Activated B cell treated with CpG ODN at 0.5 μM for 24 hours (primary cell): Measurements from ENCODE around the gene COQ7. TPM values are rescaled to one million over a fixed set of nuclear protein-coding genes. Genes with fewer than 3 reads are reported as not detected.

ENCODE experiments used
- ATAC-seq: fragments of 200-7000 bp; cut with Tn5 transposase; one replicate; pipeline ENCODE4 v1.10.0; 2021; ENCODE audit warnings: low read depth, mild to moderate bottlenecking, moderate library complexity
- CTCF ChIA-PET: fragments of 350-600 bp; sonication (Branson Sonifier 250); formaldehyde crosslinking; loops from one replicate; lab custom pipeline; 2021; ENCODE audit warnings: antibody characterized with exemption; lab: Charles Lee
- POLR2A ChIA-PET: fragments of 350-600 bp; sonication (Branson Sonifier 250); formaldehyde crosslinking; loops from one replicate; lab custom pipeline; 2021; ENCODE audit warnings: antibody characterized with exemption; lab: Charles Lee
- DNase-seq: peaks from one replicate; pipeline ENCODE4 v3.0.0; 2022
- H3K27ac Mint-ChIP-seq: one replicate; pipeline ENCODE4 v1.8.0; 2020; ENCODE audit warnings: mixed read lengths
- H3K27me3 Mint-ChIP-seq: one replicate; pipeline ENCODE4 v1.8.0; 2021; ENCODE audit warnings: mixed read lengths
- H3K36me3 Mint-ChIP-seq: one replicate; pipeline ENCODE4 v1.8.0; 2021; ENCODE audit warnings: low read depth, mixed read lengths
- H3K4me1 Mint-ChIP-seq: one replicate; pipeline ENCODE4 v1.8.0; 2021; ENCODE audit warnings: mixed read lengths
- H3K4me3 Mint-ChIP-seq: one replicate; pipeline ENCODE4 v1.8.0; 2020; ENCODE audit warnings: mild to moderate bottlenecking, mixed read lengths
- H3K9me3 Mint-ChIP-seq: one replicate; pipeline ENCODE4 v1.8.0; 2020; ENCODE audit warnings: mixed read lengths
- CTCF ChIP-seq: fragments of 200-600 bp; IDR thresholded peaks from one replicate; pipeline ENCODE4 v1.8.0; 2022; ENCODE audit warnings: antibody characterized with exemption, mild to moderate bottlenecking
- intact Hi-C: fragments of 100-400 bp; cut with micrococcal nuclease; formaldehyde crosslinking; loops from one replicate; pipeline ENCODE4 v1.15.1; 2024
- total RNA-seq: library from RNA; stranded (reverse); gene quantifications from 2 replicates; pipeline ENCODE4 v1.2.3, GENCODE V29; 2022

Gene COQ7
- total RNA-seq, 1 donor from 2014 or later = 17.5 TPM

- Mint-ChIP-seq H3K4me3 (peak overlapping the region; percentile 83), H3K36me3 (no peaks in the 10 kb centered on the region), H3K9me3 (no peaks in the 10 kb centered on the region), H3K4me1 (peaks cover 40% of the 10 kb centered on the region), H3K27ac (peak overlapping the region; percentile 82), H3K27me3 (no peaks in the 10 kb centered on the region)
- CTCF ChIA-PET = no interaction called here
- DNase-seq (no peak), ATAC-seq (peak; percentile 10)
- POLR2A ChIA-PET = interaction anchor here (1.2 to 2.6 kb wide), 4 partner anchors 13 to 92 kb away, joined by 6 to 17 read pairs (median 8); partner anchors contain the start of gene COQ7
- intact Hi-C loops = no loop called here
- TF ChIP-seq CTCF = no peak
These were observed 51.6 kb downstream of the COQ7 start for GRCh38 chr16:19118938-19119431.

- Mint-ChIP-seq H3K9me3 (no peaks in the 10 kb centered on the region), H3K4me1 (peaks cover 40% of the 10 kb centered on the region), H3K36me3 (no peaks in the 10 kb centered on the region), H3K27me3 (no peaks in the 10 kb centered on the region), H3K27ac (no peak overlapping the region), H3K4me3 (peak overlapping the region; percentile 83)
- DNase-seq (no peak), ATAC-seq (peak; percentile 26)
- CTCF ChIA-PET = no interaction called here
- intact Hi-C loops = no loop called here
- TF ChIP-seq CTCF = no peak
- POLR2A ChIA-PET = interaction anchor here (0.7 to 1.9 kb wide), 3 partner anchors 52 to 349 kb away, joined by 3 to 9 read pairs (median 6); partner anchors contain the start of gene COQ7
These were observed 52.1 kb downstream of the COQ7 start for GRCh38 chr16:19119564-19119963.

- no peak for ATAC-seq
- POLR2A ChIA-PET = no interaction called here
- no peaks in the 10 kb centered on the region for H3K9me3 Mint-ChIP-seq
- H3K27ac Mint-ChIP-seq = no peak overlapping the region
- no peak for DNase-seq
- H3K4me3 Mint-ChIP-seq = no peak overlapping the region
- H3K4me1 Mint-ChIP-seq = peaks cover 22% of the 10 kb centered on the region
- intact Hi-C loops = no loop called here
- CTCF ChIA-PET = no interaction called here
- no peaks in the 10 kb centered on the region for H3K27me3 Mint-ChIP-seq
- no peaks in the 10 kb centered on the region for H3K36me3 Mint-ChIP-seq
- TF ChIP-seq CTCF = no peak
These were observed 56.2 kb downstream of the COQ7 start for GRCh38 chr16:19123535-19124178.

- intact Hi-C loops = no loop called here
- Mint-ChIP-seq H3K27me3 (no peaks in the 10 kb centered on the region), H3K27ac (no peak overlapping the region), H3K9me3 (no peaks in the 10 kb centered on the region), H3K36me3 (no peaks in the 10 kb centered on the region), H3K4me1 (peaks cover 22% of the 10 kb centered on the region), H3K4me3 (no peak overlapping the region)
- ATAC-seq = no peak
- TF ChIP-seq CTCF = no peak
- CTCF ChIA-PET = no interaction called here
- POLR2A ChIA-PET = no interaction called here
- DNase-seq = no peak
These were observed 58.9 kb downstream of the COQ7 start for GRCh38 chr16:19126300-19126699.

- peak overlapping the region; percentile 26 for H3K27ac Mint-ChIP-seq
- peaks cover 31% of the 10 kb centered on the region for H3K4me1 Mint-ChIP-seq
- DNase-seq = no peak
- no peaks in the 10 kb centered on the region for H3K9me3 Mint-ChIP-seq
- no peak for TF ChIP-seq CTCF
- no peak overlapping the region for H3K4me3 Mint-ChIP-seq
- ChIA-PET CTCF (no interaction called here), POLR2A (interaction anchor here (0.8 kb wide), 1 partner anchor 10 kb away, joined by 3 read pairs; no protein-coding TSS in a partner anchor)
- intact Hi-C loops = no loop called here
- H3K36me3 Mint-ChIP-seq = no peaks in the 10 kb centered on the region
- ATAC-seq = no peak
- H3K27me3 Mint-ChIP-seq = no peaks in the 10 kb centered on the region
These were observed 59.8 kb downstream of the COQ7 start for GRCh38 chr16:19127205-19127604.
